Endothelial cell of umbilical vein (primary cell): ENCODE data around the gene FAS.

ENCODE experiments used
- CTCF ChIP-seq, 2 donors: IDR thresholded peaks; 1 replicate in 1 of 2; 2 replicates in 1 of 2; pipeline ENCODE4 v1.5.1; 2011; ENCODE audit warnings: low read length in 2 of 2, mild to moderate bottlenecking in 2 of 2, moderate library complexity in 2 of 2, control low read depth in 1 of 2, inconsistent platforms in 1 of 2, low read depth in 1 of 2; ENCODE audit not compliant: insufficient read depth in 1 of 2; ENCODE audit errors: extremely low read depth in 1 of 2
- MYC ChIP-seq: IDR thresholded peaks from one replicate; pipeline ENCODE4 v1.6.1; 2011; ENCODE audit warnings: mild to moderate bottlenecking, low read depth, low read length
- POLR2A ChIP-seq: IDR thresholded peaks from 2 replicates; pipeline ENCODE4 v1.6.1; 2012; ENCODE audit warnings: low read depth, mild to moderate bottlenecking, control low read depth, low read length

- TF ChIP-seq MYC = no peak
- no peak for TF ChIP-seq POLR2A
- TF ChIP-seq CTCF (IDR thresholded peaks at IDR 0.05; ENCODE audit: extremely low read depth in 1 of 2, insufficient read depth in 1 of 2, low read depth in 1 of 2, low read length in 2 of 2) = no peak
These were observed 10.6 kb downstream of the FAS start for GRCh38 chr10:89001024-89001728.
